Endothelial cell of umbilical vein (primary cell): ENCODE data around the gene AIRE.

Experiments used
- EZH2 ChIP-seq: IDR thresholded peaks from 2 replicates; pipeline ENCODE4 v1.6.1; 2012; ENCODE audit warnings: borderline replicate concordance, low read depth, mild to moderate bottlenecking, moderate library complexity, low read length, inconsistent platforms; ENCODE audit not compliant: severe bottlenecking
- FOS ChIP-seq: IDR thresholded peaks from 2 replicates; pipeline ENCODE4 v1.6.1; 2011; ENCODE audit warnings: mild to moderate bottlenecking, low read length, moderate library complexity, borderline replicate concordance; ENCODE audit not compliant: insufficient read depth
- JUN ChIP-seq: IDR thresholded peaks from 2 replicates; pipeline ENCODE4 v1.6.1; 2011; ENCODE audit warnings: borderline replicate concordance, low read depth; ENCODE audit not compliant: insufficient read length, insufficient read depth
- MYC ChIP-seq: IDR thresholded peaks from one replicate; pipeline ENCODE4 v1.6.1; 2011; ENCODE audit warnings: mild to moderate bottlenecking, low read depth, low read length
- POLR2A ChIP-seq: IDR thresholded peaks from 2 replicates; pipeline ENCODE4 v1.6.1; 2012; ENCODE audit warnings: low read depth, mild to moderate bottlenecking, control low read depth, low read length
- POLR2AphosphoS5 ChIP-seq: IDR thresholded peaks from 2 replicates; pipeline ENCODE4 v1.6.1; 2012; ENCODE audit warnings: low read depth, mild to moderate bottlenecking, control low read depth, low read length, moderate library complexity; ENCODE audit not compliant: insufficient read depth
- TF ChIP-seq, protein P1 (sequence below), 2 donors: IDR thresholded peaks; 1 replicate in 1 of 2; 2 replicates in 1 of 2; pipeline ENCODE4 v1.5.1; 2011; ENCODE audit warnings: low read length in 2 of 2, mild to moderate bottlenecking in 2 of 2, moderate library complexity in 2 of 2, control low read depth in 1 of 2, inconsistent platforms in 1 of 2, low read depth in 1 of 2; ENCODE audit not compliant: insufficient read depth in 1 of 2; ENCODE audit errors: extremely low read depth in 1 of 2
- TF ChIP-seq, protein P2 (sequence below): IDR thresholded peaks from 2 replicates; pipeline ENCODE4 v1.6.1; 2011; ENCODE audit not compliant: insufficient read depth, insufficient read length

DNA sequence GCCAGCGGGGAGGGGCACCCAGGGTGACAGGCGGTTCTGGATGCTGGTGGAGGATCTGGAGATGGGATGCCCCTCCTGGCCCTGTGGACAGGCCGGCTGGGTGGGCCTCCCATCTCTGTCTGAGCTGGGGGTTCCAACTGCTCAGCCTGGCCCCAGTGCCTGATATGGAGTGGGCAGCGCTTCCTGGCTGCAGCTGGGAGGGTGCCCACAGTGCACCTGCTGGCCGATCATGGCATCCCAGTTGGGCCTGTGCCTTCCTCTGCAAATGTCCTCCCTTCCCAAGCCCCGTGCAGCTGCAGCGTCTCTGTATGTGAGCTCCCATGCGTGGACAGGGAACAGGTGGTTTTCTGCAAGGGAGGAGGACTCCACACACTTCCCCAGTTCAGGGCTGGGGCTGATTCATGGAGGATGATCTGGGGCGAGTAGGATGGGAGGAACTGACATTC lies 16.3 kb downstream of the AIRE start:
- TF ChIP-seq, protein P1, sequence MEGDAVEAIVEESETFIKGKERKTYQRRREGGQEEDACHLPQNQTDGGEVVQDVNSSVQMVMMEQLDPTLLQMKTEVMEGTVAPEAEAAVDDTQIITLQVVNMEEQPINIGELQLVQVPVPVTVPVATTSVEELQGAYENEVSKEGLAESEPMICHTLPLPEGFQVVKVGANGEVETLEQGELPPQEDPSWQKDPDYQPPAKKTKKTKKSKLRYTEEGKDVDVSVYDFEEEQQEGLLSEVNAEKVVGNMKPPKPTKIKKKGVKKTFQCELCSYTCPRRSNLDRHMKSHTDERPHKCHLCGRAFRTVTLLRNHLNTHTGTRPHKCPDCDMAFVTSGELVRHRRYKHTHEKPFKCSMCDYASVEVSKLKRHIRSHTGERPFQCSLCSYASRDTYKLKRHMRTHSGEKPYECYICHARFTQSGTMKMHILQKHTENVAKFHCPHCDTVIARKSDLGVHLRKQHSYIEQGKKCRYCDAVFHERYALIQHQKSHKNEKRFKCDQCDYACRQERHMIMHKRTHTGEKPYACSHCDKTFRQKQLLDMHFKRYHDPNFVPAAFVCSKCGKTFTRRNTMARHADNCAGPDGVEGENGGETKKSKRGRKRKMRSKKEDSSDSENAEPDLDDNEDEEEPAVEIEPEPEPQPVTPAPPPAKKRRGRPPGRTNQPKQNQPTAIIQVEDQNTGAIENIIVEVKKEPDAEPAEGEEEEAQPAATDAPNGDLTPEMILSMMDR (IDR thresholded peaks at IDR 0.05; ENCODE audit: extremely low read depth in 1 of 2, insufficient read depth in 1 of 2, low read depth in 1 of 2, low read length in 2 of 2): peak in 1 of 2 donors; percentile 22
- TF ChIP-seq POLR2A (no peak), FOS (no peak), MYC (no peak), POLR2AphosphoS5 (no peak), JUN (no peak), EZH2 (no peak)
- TF ChIP-seq, protein P2, sequence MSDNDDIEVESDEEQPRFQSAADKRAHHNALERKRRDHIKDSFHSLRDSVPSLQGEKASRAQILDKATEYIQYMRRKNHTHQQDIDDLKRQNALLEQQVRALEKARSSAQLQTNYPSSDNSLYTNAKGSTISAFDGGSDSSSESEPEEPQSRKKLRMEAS: no peak
